Gastroesophageal sphincter (tissue), 4 donors: ENCODE data around the gene LETM1. TPM values are rescaled to one million over a fixed set of nuclear protein-coding genes. Genes with fewer than 3 reads are reported as not detected.

Experiments used
- ATAC-seq: fragments of 150-250 bp; one replicate; pipeline ENCODE4 v1.9.1; 2016; ENCODE audit warnings: mild to moderate bottlenecking, moderate library complexity
- H3K27ac ChIP-seq, 4 donors: fragments of 200-600 bp; sonication (generic) in 3 of 4; 1 replicate in 3 of 4; 2 replicates in 1 of 4; pipeline ENCODE4 v1.5.1; 2016 to 2019
- H3K27me3 ChIP-seq: fragments of 200-600 bp; sonication (generic); one replicate; pipeline ENCODE4 v1.5.1; 2019
- H3K36me3 ChIP-seq, 2 donors: fragments of 200-600 bp; sonication (generic); one replicate each; pipeline ENCODE4 v1.5.1; 2019; ENCODE audit warnings: control low read depth in 1 of 2
- H3K4me1 ChIP-seq, 3 donors: fragments of 200-600 bp; sonication (generic); 1 replicate in 2 of 3; 2 replicates in 1 of 3; pipeline ENCODE4 v1.5.1; 2016 to 2019; ENCODE audit warnings: control low read depth in 2 of 3
- H3K4me3 ChIP-seq, 2 donors: fragments of 200-600 bp; sonication (generic); one replicate each; pipeline ENCODE4 v1.5.1; 2019; ENCODE audit warnings: mild to moderate bottlenecking in 1 of 2, moderate library complexity in 1 of 2
- H3K9me3 ChIP-seq, 3 donors: fragments of 200-600 bp; sonication (generic); one replicate each; pipeline ENCODE4 v1.5.1; 2017 to 2019; ENCODE audit warnings: control low read depth in 2 of 3
- CTCF ChIP-seq, 4 experiments: fragments of 200-600 bp in 2 of 4; fragments of 450-650 bp in 2 of 4; sonication (generic) in 1 of 4; IDR thresholded peaks; one replicate each; pipeline ENCODE4 v1.5.1; 2017 to 2019; ENCODE audit warnings: antibody characterized with exemption in 4 of 4, mild to moderate bottlenecking in 2 of 4, moderate library complexity in 2 of 4
- EP300 ChIP-seq: sonication (generic); formaldehyde crosslinking; IDR thresholded peaks from one replicate; pipeline ENCODE4 v1.6.1; 2017; ENCODE audit warnings: antibody characterized with exemption, mild to moderate bottlenecking
- POLR2A ChIP-seq, 2 donors: fragments of 450-650 bp; IDR thresholded peaks; one replicate each; pipeline ENCODE4 v1.6.1; 2017; ENCODE audit warnings: antibody characterized with exemption in 2 of 2, mild to moderate bottlenecking in 2 of 2, moderate library complexity in 1 of 2
- POLR2AphosphoS5 ChIP-seq: sonication (generic); formaldehyde crosslinking; IDR thresholded peaks from one replicate; pipeline ENCODE4 v1.6.1; 2017; ENCODE audit warnings: antibody characterized with exemption
- WGBS, 2 donors: methylation state at CpG; one replicate each; pipeline ENCODE4 v1.1.5; 2018; ENCODE audit warnings: low coverage in 1 of 2; 5-methylcytosine and 5-hydroxymethylcytosine counted together
- total RNA-seq, 4 donors: library from RNA; depleted of rRNA; stranded (reverse); fragments of >200 nt; gene quantifications; one replicate each; pipeline ENCODE4 v1.1.0, GENCODE V29; 2016

Gene LETM1
- total RNA-seq, 4 donors from 2014 or later = 24.0 to 29.2 (median 26.9) TPM

- H3K27me3 ChIP-seq = no peaks in the 10 kb centered on the region
- H3K9me3 ChIP-seq = no peaks in the 10 kb centered on the region
- H3K27ac ChIP-seq = no peak overlapping the region
- H3K4me3 ChIP-seq = no peak overlapping the region
- peaks cover 0 to 26% of the 10 kb centered on the region in 2 donors for H3K36me3 ChIP-seq
- peaks cover 0 to 4% (median 0%) of the 10 kb centered on the region in 3 donors for H3K4me1 ChIP-seq
- ATAC-seq = no peak
- 100% methylated on average over 4 of the region's 6 CpGs; no CpG with 5 or more reads in 1 of the 2 donors for WGBS, 2 donors
- TF ChIP-seq CTCF (IDR thresholded peaks at IDR 0.05) = no peak
- no peak for TF ChIP-seq POLR2AphosphoS5
- TF ChIP-seq POLR2A (IDR thresholded peaks at IDR 0.05) = no peak
- no peak for TF ChIP-seq EP300
Observed at GRCh38 chr4:1898007-1898406, 42.1 kb upstream of the LETM1 start.

GRCh38 chr4:1896658-1896991 lies 40.7 kb upstream of the LETM1 start:
- Histone ChIP-seq H3K9me3 (no peaks in the 10 kb centered on the region), H3K27ac (no peak overlapping the region), H3K4me1 (peaks cover 0 to 4% (median 0%) of the 10 kb centered on the region in 3 donors), H3K4me3 (no peak overlapping the region), H3K36me3 (peaks cover 0 to 12% of the 10 kb centered on the region in 2 donors), H3K27me3 (no peaks in the 10 kb centered on the region)
- WGBS, 2 donors = 77 to 93% methylated on average over 2 to 3 of the region's 6 CpGs
- no peak for ATAC-seq
- TF ChIP-seq EP300 (no peak), POLR2A (IDR thresholded peaks at IDR 0.05) (no peak), CTCF (IDR thresholded peaks at IDR 0.05) (no peak), POLR2AphosphoS5 (no peak)

- ATAC-seq = no peak
- WGBS, 2 donors = 97 to 100% methylated on average over 1 to 6 of the region's 8 CpGs
Observed at GRCh38 chr4:1895971-1896657, 40.2 kb upstream of the LETM1 start.

GRCh38 chr4:1890979-1891570 lies 35.1 kb upstream of the LETM1 start:
- Histone ChIP-seq H3K4me1 (no peaks in the 10 kb centered on the region), H3K9me3 (no peaks in the 10 kb centered on the region), H3K36me3 (no peaks in the 10 kb centered on the region), H3K27me3 (no peaks in the 10 kb centered on the region), H3K27ac (no peak overlapping the region), H3K4me3 (no peak overlapping the region)
- TF ChIP-seq EP300 = no peak
- TF ChIP-seq POLR2A (IDR thresholded peaks at IDR 0.05) = no peak
- TF ChIP-seq CTCF (IDR thresholded peaks at IDR 0.05) = no peak
- 93 to 94% methylated on average over 3 to 6 of the region's 11 CpGs for WGBS, 2 donors
- no peak for ATAC-seq

More at GRCh38 chr4:1895971-1896657, 40.2 kb upstream of the LETM1 start:
- H3K9me3 ChIP-seq = no peaks in the 10 kb centered on the region
- H3K4me3 ChIP-seq = no peak overlapping the region
- H3K27ac ChIP-seq = no peak overlapping the region
- H3K27me3 ChIP-seq = no peaks in the 10 kb centered on the region
- no peak for TF ChIP-seq POLR2A (IDR thresholded peaks at IDR 0.05)
- TF ChIP-seq CTCF (IDR thresholded peaks at IDR 0.05) = no peak
- no peak for TF ChIP-seq EP300
- TF ChIP-seq POLR2AphosphoS5 = no peak
- H3K4me1 ChIP-seq = peaks cover 0 to 4% (median 0%) of the 10 kb centered on the region in 3 donors
- peaks cover 0 to 7% of the 10 kb centered on the region in 2 donors for H3K36me3 ChIP-seq

GRCh38 chr4:1887052-1887451 lies 31.1 kb upstream of the LETM1 start:
- TF ChIP-seq EP300 = no peak
- TF ChIP-seq CTCF (IDR thresholded peaks at IDR 0.05) = no peak
- no peak for TF ChIP-seq POLR2AphosphoS5
- TF ChIP-seq POLR2A (IDR thresholded peaks at IDR 0.05) = no peak
- 64% methylated on average over 2 of the region's 2 CpGs; no CpG with 5 or more reads in 1 of the 2 donors for WGBS, 2 donors
- Histone ChIP-seq H3K36me3 (no peaks in the 10 kb centered on the region), H3K9me3 (no peaks in the 10 kb centered on the region), H3K27ac (no peak overlapping the region), H3K27me3 (no peaks in the 10 kb centered on the region), H3K4me1 (no peaks in the 10 kb centered on the region), H3K4me3 (no peak overlapping the region)
- ATAC-seq = no peak
